ENCODE data around the gene EPRS1.
"Not testable (repeated sequence)": the region's sequence is repeated elsewhere in the genome, so short reads cannot be mapped to it uniquely, and the experiment has no call there.

EPRS1 gene

DNA sequence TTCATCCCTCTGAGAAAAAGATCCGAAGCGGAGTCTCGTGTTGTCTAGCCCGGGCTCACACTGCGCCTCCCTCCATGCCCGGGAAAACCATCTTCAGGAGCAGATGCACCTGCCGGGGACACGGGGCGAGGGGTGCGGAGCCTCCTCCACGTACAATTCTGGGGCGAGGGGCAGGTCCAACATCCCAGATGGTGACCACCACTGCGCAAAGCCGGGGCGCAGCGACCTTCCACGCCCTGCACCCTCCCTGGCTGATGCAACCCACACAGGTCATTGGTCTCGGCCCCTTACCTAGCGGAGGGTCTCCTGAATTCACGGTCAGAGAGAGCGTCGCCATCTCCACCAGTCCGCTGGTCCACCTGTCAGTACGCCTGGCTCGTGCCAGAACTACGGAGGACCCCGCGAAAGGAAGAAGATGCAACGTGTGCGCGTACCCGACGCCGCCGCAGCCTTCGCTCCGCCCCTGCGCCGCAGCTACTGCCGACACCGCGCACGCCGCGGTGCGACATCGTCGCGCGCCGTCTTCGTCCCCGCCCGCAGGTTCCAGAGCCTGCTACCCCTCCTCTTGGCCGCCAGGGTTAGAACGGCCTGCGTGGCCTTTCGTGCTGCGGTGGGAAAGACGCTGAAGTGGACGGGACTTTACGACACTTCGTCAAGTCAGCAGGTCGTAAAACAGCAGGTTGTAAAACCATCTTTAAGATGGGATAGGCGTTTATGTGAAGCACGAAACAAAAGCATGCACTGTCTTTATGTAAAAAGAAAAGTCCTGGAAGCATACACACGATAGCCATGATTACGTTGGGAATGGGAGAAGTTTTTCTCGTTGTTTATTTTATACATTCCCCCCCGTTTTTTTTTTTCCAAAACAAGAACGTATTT, at the start of gene EPRS1:
EPRS1 (minus strand) TSS at position 454 of the 879 bp plus-strand sequence; CDS start at position 337, 117 bp downstream.
- DNase-seq, result peak; percentile 89

DNA sequence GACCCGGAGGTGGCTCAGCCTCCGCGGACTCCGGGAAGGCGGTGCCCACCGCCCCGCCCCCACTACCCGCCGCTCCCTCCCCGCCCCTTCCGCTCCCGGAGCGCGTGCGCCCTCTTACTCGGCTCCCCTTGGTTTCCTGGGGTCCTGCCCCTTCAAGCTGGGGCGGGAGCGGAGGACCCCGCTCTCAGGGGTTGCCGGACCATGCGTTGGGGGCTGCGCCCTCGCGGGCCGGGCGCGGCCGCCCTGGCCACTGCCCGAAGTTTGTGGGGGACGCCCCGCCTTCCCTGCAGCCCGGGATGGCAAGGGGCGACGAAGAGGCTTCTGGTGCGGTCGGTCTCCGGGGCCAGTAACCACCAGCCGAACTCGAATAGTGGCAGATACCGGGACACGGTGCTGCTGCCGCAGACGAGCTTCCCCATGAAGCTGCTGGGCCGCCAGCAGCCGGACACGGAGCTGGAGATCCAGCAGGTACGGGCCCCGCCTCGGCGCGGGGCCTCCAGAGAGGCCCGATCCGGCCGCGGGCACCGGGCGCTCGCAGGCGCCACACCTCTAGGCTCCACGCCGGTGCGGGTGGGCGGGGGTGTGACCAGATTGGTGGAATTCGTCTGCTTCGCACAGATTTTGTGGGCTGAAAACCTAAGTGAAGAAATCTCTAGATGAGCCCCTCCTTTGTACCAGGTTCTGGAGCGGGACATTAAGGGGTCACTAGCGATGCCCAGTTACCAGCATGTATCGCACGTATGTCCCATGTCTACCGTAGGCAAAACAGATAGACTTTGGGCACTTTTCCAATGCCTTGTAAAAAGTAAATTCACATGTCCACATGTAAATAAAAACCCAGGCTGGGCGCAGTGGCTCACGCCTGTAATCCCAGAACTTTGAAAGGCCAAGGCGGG, 48.0 kb upstream of the EPRS1 start, which contains the start of gene IARS2:
IARS2 (plus strand) TSS at position 117 of the 896 bp plus-strand sequence; CDS start at position 202, 85 bp downstream.
- peak; percentile 92 for DNase-seq

DNA sequence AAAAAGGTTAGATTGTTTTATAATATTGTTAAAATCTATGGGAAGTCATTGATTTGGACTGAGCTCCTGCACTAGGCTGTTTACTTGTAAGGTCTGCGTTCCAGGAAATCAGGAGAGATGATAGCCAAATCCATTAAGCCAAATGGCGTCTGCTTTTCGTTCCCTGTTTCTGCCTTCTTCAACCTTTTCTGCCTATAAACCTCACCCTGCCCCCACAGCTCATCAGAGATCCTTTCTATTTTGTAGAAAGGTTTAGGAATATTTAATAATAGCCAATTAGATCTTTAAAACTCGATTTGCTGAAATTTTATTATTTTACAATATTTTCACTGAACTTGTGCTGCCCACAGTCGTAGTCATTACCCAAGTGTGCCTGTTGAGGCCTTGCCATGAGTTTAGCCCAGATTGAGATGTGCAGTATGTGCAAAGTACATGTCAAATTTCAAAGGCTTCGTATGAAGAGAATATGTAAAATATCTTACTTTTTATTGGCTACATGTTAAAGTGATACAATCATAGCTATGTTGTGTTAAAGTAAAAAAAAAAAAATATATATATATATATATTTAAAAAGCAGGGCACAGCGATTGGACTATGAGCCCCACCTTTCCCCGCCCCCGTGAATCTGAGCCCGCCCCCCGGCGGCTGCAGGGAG, 47.2 kb upstream of the EPRS1 start:
- no peak for DNase-seq

DNA sequence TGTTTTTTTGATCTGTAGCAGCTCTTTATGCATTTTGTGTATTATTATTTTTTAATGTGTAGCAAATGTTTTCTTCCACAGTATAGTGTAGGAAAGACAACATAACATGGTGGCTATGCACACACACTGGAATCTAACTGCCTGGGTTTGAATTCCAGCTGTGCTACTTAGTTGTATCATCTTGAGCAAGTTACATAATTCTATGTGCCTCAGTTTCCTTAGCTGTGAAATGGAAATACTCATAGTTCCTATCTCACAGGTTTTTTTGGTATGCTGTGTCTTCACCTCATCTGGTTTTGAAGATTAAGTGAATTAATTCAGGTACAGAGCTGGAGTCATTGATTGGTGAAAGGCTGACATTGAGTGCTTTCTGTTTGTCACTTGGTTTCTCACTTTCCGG, 46.4 kb upstream of the EPRS1 start:
- DNase-seq, result no peak

DNA sequence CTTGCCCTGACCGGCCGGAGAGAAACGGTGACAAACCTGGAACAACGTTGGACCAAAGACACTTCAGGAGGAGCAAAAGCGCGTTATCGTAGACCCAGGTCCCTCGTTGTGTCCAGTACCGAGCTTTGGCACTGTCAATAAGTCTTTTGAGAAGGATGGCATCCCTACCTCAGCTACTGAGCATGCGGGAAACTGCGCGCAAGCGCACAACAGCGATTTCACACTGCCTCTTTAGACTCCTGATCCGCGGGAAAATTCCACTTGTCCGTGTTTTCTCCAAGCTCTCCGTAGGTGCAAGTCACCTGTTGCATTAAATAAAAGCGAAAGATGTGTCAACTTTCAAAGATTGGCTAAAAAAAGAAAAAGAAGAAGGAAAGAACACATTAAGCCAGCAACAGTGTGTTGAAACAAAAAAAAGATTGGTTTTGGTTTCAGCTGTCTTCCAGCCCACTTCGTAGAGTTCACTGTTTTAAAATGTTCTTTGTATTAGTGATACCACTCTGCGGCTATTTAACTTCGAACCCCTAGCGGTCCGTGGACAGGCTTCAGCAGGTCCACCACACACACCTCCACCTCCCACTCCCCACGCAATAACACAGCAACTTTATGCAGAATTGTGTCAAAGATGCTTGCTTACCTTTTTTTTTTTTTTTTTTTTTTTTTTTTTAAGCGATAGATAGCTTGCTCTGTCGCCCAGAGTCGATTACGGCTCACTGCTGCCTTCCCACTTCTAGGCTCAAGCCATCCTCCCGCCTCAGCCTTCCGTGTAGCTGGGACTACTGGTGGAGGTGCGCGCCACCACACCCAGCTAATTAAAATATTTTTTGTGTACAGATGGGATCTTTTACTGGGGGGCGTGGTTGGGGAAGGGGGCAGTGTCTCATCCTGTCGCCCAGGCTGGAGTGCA, 43.6 kb upstream of the EPRS1 start, which contains the start of gene BPNT1:
BPNT1 (minus strand) TSS at position 139 of the 907 bp plus-strand sequence. CDS start 9,942 bp downstream, outside the sequence.
- peak; percentile 98 for DNase-seq

DNA sequence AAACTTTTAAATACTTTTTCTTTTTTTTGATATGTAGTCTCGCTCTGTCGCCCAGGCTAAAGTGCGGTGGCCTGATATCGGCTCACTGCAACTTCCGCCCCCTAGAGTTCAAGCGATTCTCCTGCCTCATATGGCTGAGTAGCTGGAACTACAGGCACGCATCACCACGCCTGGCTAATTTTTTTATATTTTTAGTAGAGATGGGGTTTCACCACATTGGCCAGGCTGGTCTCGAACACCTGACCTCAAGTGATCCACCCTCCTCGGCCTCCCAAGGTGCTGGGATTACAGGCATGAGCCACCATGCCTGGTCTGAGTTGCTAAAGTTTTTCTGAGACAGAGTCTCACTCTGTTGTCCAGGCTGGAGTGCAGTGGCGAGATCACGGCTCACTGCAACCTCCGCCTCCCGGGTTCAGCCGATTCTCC, 40.0 kb upstream of the EPRS1 start:
- not testable (repeated sequence) for DNase-seq

DNA sequence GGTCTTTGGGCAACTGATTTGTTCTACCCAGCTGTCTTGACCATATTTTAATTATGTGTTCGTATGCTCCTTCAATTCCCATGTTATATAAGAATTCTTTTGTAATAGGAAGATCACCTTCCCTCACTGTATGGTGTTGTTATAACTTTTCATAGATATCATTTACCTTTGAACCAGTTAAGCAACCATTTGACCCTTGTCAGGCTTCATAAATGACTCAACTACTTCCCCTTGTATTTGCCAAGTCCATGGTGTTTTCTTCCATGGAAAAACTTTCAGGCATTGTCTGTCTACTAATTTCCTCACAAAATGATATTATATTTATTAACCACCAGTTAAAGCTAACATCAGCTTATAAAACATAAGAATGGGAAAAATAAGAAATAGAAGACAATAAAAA, 38.2 kb upstream of the EPRS1 start:
- no peak for DNase-seq

DNA sequence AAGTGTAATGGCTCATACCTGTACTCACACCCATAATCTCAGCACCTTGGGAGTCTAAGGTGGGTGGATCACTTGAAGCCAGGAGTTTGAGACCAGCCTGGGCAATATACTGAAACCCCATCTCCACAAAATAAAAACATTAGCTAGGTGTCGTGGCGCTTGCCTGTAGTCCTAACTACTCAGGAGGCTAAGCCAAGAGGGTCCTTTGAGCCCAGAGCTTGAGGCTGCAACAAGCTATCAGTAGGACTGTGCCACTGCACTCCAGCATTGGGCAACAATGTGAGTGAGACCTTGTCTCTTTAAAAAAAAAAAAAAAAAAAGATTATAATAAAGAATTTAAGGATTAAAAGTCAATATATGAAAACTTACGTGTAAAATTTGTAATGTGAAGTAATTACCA, 31.6 kb upstream of the EPRS1 start:
- no peak for DNase-seq

DNA sequence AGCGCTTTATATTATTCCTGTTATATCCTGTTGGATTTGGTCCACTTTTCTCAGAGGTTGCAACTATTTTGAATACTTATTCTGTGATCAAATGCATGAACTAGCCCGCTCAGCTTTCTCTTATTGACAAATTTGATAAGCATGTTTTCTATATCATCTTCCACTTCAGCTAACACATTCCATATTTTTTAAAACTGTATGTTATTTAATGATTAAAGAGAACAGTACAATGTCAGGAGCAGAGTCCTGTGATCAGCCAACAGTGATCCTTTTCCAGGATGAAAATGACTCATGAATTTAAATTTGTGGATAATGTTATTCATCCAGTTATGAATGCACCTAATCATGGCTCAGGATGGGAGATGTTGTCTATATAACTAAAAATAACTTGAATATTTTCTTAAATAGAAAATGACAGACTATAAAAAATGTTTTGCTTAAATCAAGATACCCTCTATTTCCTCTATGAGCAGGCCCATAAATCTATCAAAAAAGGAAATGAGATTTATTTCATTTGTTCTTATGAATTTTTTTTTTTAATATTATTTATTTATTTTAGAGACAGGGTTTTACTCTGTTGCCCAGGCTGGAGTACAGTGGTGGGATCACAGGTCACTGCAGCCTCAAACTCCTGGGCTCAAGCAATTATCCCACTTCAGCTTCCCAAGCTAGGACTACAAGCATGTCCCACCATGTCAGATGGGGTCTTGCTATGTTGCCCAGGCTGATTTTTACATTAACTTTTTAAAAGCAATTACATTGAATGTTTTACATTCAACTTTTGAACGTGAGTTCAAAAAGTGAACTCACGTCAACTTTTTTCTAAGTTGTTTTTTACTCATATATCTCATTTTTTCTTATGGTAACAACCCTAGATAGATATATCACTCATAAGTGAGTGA, 30.8 kb upstream of the EPRS1 start:
- no peak for DNase-seq

DNA sequence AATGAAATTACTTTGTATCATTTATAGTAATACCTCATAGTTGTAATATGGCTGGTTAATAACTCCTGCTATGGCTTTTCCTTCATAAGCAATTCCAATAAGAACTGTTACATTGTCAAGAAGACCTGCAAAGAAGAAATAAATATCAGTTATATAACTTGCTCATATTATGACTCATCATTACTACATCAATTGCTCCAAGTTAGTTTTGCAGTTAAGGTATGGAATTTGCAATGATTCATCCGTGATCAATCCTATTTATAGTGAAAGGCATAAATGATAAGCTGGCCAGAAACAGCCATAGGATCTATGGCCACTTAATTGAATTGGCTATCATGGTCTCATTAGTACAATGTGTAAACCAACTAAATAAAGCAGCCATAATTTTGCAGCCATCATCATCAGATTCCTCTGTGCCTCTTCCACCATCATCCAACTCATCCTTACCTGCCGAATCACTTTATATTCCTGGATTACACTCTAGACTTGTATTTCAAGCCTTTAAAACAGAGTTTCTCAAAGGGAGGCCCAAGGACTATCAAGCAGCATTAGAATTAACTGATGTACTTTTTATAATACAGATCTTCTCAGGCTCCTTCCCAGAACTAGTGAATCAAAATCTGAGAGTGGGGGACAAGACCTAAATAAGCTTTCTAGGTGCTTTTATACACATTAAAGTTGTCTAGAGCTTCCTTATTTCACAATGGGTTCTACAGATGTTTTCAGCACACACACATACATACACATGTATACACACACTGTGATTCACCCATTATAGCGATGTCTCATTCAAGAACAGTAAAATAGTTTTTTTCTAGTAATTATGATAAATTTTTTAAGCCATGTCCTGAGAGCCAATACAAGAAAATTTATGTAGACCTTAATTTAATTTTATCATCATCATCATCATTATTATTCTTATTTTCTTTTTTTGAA, 21.2 kb upstream of the EPRS1 start:
- no peak for DNase-seq

DNA sequence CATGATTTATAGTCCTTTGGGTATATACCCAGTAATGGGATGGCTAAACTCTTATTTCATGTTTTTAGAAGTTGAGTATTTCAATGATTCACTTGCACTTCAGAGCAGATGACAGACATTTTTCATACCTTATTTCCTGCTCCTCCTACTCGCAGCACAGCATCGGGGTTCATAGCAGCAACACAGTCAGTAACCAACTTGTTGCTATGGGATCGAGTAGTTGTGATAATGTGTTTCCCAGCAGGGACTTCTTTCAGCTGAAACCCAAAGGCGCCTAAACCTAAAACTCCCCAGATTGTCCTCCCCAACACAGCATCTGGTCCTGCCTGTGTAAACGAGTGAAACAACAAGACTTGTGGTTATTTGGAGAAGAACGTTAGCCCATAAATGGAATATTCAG, 16.3 kb upstream of the EPRS1 start:
- no peak for DNase-seq

DNA sequence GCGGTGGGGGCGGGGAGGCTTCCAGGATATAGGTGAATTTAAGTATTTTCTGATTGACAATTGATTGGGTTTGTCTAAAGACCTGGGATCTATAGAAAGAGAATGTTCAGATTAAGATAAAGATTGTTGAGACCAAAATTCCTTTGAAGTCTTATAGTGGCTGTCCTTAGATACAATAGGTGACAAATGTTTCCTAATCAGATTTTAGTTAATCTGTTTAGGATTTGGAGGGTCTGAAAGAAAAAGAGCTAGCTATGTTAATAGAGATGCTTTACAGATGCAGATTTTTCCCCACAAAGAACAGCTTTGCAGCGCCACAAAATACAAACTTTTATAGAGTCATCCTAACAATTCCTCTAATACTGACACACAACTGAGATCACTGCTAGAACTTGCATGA, 14.6 kb upstream of the EPRS1 start:
- DNase-seq, result no peak

DNA sequence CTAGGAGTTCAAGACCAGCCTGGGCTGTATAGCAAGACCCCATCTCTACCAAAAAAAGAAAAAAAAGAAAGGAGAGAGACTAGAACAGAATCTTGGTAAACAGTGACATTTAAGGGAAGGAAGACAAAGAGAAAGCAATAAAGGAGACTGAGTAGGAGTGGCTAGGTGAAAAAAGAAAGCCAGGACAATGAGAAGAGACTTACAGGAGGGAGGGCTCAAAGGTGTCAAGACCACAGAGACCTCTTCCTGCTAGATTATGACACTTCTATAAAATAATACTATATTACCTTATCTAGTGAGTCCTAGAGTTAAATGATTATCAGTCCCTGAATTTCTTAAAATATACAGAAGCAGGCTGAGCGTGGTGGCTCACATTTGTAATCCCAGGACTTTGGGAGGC, 10.1 kb upstream of the EPRS1 start:
- DNase-seq, result no peak

DNA sequence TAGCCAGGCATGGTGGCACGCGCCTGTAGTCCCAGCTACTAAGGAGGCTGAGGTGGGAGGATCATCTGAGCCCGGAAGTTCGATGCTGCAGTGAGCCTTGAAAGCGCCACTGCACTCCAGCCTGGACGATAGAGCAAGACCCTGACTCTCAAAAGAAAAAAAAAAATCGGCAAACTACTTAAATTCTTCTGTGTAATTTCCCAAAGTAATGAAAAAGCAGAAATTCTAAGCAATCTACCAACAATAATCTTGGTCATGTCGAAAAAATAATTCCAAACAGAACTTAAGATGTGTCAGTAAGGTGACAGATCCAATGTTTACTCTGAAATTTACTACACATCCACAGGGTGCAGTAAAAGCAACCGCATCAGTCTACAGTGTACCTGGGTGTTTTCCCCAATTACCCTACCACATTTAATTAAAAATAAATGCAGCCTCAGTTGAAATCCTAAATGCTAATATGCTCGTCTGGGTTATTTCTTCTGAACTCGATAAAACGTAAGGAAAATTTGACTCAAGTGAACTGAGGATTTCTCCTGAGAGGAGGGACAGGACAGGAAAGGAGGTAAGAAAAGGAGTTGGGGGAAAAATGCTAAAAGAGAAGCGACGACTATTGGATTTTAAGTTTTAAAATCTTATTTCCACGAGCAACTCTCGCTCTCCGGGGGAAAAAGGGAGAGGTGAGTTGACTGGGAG, 801 bp downstream of the EPRS1 start:
- no peak for DNase-seq

DNA sequence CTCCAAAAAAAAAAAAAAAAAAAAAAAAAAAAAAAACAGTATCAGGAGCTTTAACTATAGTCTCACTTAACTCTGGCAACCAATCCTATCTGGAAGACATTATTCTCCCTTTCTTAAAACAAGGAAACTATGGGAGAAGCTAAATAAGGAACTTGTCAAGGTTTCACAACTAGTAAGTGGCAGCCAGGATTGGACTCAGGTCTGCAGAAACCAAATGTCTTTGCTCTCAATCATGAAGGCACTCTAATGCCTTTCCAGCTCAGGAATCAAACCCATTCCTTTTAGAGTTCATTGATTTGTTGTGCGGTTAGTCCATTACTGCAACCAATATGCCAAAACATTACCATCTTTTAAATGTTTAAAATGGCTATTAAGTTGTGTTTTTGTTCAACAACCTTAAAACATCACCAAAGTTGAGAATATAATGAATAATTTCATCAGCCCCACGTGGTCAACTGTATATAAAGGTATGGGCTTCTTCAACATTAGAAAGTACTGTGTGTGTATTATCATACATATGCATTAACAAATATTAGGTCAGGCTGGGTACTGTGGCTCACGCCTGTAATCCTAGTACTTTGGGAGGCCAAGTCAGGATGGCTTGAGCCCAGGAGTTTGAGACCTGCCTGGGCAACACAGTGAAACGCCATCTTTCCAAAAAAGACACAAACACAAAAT, 1.5 kb downstream of the EPRS1 start:
- no peak for DNase-seq

DNA sequence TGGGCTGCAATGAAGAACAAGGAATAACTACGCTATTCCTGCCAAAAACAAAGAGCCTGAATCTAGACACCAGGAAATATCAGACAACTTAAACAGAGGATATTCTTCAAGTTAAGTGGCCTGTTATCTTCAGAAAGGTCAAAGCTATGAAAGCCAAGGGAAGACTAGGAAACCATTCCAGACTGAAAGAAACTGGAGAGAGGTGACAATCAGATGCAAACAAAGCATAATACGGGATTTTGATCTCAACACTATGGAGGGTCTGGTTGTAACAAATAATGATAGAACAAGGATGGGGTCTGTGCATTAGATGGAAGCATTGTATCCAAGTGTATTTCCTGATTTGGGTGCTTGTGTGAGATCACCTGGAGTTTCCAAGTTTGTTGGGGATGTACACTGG, 2.7 kb downstream of the EPRS1 start:
- no peak for DNase-seq

DNA sequence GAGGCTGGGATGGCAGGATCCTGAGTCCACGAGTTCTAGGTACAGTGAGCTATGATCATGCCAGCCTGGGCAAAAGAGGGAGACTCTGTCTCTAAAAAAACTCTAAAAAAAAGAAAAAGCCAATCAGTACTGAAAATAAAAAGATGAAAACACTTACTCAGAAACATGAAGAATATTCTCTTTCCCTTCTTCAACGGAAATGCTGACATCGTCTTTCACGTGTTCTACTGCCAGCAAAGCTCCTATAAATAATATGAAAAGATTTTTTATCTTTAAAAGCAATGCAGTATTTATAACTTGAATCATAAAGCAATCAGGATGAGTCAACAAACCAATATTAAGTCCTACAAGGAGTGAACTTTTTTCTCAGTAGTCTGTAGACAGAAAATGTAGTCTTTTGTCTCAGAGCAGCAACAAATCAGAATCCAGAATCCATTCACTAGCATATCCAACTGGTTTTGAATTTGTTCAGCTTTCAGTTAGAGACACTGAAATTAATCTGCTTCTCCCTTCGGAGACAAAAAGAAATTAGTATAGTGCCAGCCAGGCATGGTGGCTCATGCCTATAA, 6.2 kb downstream of the EPRS1 start:
- no peak for DNase-seq

DNA sequence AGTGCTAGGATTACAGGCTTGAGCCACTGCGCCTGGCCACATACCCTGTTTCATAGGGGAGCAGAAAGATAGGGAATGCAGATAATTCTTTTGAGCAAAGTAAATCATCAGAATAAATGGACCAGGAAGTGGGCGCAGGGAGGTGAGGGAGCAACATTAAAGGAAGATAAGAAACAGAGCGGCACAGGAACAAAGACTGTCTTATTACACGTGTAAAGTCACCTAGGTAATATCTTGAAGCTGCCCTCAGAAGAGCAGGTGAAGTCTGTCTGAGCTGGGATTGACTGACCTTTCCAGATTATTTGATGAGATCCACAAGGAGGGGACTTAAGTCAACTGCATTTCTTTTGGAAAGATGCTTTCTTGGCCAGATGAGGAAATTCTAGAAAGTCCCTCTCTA, 7.7 kb downstream of the EPRS1 start:
- DNase-seq, result no peak
